Lower leg skin (tissue), 4 donors: ENCODE data around the gene SLC52A1. TPM values are rescaled to one million over a fixed set of nuclear protein-coding genes. Genes with fewer than 3 reads are reported as not detected.
"Not testable (repeated sequence)": the region's sequence is repeated elsewhere in the genome, so short reads cannot be mapped to it uniquely, and the experiment has no call there.

ENCODE experiments used
- DNase-seq, 2 donors: peaks; one replicate each; pipeline ENCODE4 v3.0.0-alpha.2; 2019; ENCODE audit warnings: low spot score in 2 of 2
- H3K4me3 ChIP-seq: fragments of 200-600 bp; sonication (generic); 2 replicates; pipeline ENCODE4 v1.5.1; 2017; ENCODE audit warnings: mild to moderate bottlenecking, low read depth; ENCODE audit not compliant: poor library complexity, severe bottlenecking
- POLR2A ChIP-seq, 2 donors: fragments of 450-650 bp; IDR thresholded peaks; one replicate each; pipeline ENCODE4 v1.6.1; 2016 to 2017; ENCODE audit warnings: antibody characterized with exemption in 2 of 2, mild to moderate bottlenecking in 1 of 2, moderate library complexity in 1 of 2
- WGBS, 2 donors: methylation state at CpG; one replicate each; pipeline ENCODE4 v1.1.5; 2018; 5-methylcytosine and 5-hydroxymethylcytosine counted together
- intact Hi-C: fragments of 100-400 bp; cut with DNase I; formaldehyde crosslinking; loops from one replicate; pipeline ENCODE4 v1.15.0; 2023; ENCODE audit warnings: low total_unique reads
- total RNA-seq, 4 donors: library from RNA; depleted of rRNA; stranded (reverse); fragments of >200 nt; gene quantifications; one replicate each; pipeline ENCODE4 v1.1.0, GENCODE V29; 2016
- TF ChIP-seq, protein P1 (sequence below), 3 donors: fragments of 450-650 bp; IDR thresholded peaks; one replicate each; pipeline ENCODE4 v1.5.1; 2016; ENCODE audit warnings: antibody characterized with exemption in 3 of 3, mild to moderate bottlenecking in 3 of 3, moderate library complexity in 2 of 3

Gene SLC52A1
- total RNA-seq, 4 donors from 2014 or later = 3.3 to 16.1 (median 4.8) TPM

DNA sequence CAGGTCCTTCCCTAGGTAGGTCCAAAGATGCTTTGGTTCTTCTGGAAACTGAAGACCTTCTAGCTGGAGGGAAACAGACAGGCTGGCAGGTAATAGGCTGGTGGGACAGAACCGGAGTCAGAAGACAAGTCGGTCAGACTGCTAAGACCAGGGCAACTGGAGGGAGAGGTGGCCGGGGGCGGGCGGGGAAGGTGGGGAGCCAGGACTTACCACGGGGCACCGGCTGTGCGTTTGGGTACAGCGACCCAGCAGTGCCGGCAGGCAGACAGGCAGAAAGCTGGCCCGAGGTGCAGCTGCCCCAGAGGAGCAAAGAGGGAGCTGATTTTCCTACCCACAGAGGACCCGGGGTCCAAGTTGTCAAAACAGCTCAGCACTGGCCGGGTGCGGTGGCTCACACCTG lies 575 bp downstream of the SLC52A1 start:
- intact Hi-C loops = no loop called here
- no peak overlapping the region for H3K4me3 ChIP-seq
- no peak for DNase-seq
- no peak for TF ChIP-seq POLR2A (IDR thresholded peaks at IDR 0.05)
- TF ChIP-seq, protein P1, sequence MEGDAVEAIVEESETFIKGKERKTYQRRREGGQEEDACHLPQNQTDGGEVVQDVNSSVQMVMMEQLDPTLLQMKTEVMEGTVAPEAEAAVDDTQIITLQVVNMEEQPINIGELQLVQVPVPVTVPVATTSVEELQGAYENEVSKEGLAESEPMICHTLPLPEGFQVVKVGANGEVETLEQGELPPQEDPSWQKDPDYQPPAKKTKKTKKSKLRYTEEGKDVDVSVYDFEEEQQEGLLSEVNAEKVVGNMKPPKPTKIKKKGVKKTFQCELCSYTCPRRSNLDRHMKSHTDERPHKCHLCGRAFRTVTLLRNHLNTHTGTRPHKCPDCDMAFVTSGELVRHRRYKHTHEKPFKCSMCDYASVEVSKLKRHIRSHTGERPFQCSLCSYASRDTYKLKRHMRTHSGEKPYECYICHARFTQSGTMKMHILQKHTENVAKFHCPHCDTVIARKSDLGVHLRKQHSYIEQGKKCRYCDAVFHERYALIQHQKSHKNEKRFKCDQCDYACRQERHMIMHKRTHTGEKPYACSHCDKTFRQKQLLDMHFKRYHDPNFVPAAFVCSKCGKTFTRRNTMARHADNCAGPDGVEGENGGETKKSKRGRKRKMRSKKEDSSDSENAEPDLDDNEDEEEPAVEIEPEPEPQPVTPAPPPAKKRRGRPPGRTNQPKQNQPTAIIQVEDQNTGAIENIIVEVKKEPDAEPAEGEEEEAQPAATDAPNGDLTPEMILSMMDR (IDR thresholded peaks at IDR 0.05) = no peak
- 62 to 72% methylated on average over 14 of the region's 14 CpGs for WGBS, 2 donors

DNA sequence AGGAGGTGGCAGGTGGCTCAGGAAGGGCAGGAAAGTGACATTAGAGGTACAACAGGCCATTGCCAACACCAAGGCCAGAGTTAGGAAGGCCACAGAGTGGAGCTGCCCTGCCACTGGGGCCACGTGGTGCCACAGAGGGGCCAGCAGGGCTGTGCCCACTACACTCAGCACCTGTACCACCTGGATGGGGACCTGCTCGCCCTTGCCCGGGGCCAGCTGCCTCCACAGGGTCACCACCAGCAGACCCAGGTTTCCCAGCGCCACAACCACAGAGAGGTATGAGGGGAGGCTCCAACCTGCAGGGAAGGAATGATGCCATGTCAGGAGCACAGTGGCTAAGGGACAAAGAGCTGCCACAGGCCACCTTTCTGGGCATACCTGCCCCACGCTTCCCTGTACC lies 1.2 kb downstream of the SLC52A1 start:
- no peak overlapping the region for H3K4me3 ChIP-seq
- TF ChIP-seq, protein P1 (IDR thresholded peaks at IDR 0.05) = no peak
- TF ChIP-seq POLR2A (IDR thresholded peaks at IDR 0.05) = no peak
- intact Hi-C loops = no loop called here
- no peak for DNase-seq
- WGBS, 2 donors = 78 to 84% methylated on average over 5 of the region's 5 CpGs

DNA sequence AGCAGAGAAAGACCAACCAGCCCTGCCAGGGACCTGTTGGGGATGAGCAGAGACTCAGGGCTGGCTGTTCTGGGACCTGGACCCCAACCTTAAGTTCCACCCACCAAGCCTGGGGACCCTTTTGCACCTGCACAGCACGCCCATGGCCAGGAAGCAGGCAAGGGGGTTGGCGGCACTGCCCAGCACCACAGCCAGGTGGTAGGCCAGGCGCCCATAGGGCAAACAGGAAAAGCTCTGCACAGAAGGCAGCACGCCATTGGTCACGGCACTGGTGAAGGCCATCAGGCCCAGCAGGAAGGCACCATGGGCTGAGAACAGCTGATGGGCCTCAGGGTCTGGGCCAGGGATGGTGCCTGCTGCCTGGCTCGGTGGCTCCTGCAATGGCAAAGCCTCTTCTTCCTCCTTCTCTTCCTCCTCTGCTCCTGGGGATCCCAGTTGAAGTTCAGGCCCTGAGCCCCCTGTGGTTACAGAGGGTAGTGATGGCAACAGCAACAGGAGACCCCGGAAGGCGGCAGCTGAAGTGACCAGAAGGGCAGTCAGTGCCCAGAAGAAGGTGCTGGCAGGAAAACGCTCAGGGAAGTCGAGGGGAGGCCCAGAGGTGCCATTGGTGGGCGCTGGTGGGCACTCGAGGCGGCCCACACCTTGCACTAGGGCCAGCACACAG lies 1.7 kb downstream of the SLC52A1 start:
- no peak for DNase-seq
- WGBS, 2 donors = 79 to 80% methylated on average over 10 to 13 of the region's 13 CpGs
- TF ChIP-seq POLR2A (IDR thresholded peaks at IDR 0.05) = no peak
- TF ChIP-seq, protein P1 (IDR thresholded peaks at IDR 0.05) = no peak
- H3K4me3 ChIP-seq = no peak overlapping the region
- intact Hi-C loops = no loop called here

DNA sequence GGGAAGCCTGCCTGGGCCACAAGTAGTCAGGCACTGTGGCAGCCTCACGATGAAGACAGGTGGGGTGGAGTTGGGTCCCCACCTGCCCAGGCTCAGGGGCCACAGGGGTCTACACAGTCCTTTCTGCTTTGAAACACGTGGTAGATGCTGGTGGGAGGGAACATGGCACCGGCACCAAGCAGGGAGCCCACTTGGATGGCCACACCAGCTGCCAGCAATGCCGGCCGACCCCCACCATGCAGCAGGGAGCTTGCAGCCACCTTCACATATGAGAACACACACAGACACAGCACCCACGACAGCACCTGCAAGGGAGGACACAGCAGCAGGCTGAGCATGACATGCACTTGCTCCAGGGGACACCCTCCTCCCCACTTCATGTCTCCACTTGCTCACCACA lies 2.4 kb downstream of the SLC52A1 start:
- WGBS, 2 donors = 81 to 86% methylated on average over 3 to 5 of the region's 6 CpGs
- intact Hi-C loops = no loop called here
- TF ChIP-seq, protein P1 (IDR thresholded peaks at IDR 0.05) = no peak
- no peak for TF ChIP-seq POLR2A (IDR thresholded peaks at IDR 0.05)
- no peak overlapping the region for H3K4me3 ChIP-seq
- no peak for DNase-seq

DNA sequence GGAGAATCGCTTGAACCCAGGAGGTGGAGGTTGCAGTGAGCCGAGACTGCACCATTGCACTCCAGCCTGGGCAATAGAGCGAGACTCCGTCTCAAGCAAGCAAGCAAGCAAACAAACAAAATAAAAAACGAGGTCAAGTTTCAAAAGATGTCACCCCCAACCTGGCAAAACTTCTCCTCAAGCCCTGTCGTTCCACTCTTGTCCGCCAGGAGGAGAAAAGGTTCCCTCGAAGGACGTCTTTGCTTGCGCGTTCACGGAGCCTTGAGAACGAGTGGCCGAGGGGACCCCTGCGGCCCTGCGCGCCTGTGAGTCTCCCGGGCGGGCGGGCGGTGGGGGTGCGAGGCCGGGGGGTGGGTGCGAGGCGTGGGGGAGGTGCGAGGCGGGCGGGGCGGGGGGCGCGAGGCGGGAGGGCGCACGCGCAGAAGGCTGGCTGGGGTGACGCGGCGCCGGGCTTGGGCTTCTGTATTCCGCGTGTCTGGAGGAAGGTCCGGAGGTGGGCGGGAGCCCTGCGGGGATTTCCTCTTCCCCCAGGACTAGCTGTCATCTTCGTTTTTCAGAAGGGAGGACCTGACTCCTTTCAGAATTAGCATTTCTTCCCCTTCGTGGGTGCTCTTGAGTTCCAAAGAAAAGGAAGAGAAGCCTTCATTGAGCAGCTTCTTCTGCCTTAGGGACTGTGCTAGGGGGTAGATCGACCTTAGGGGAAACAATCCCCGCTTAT lies 3.7 kb downstream of the SLC52A1 start:
- TF ChIP-seq, protein P1 (IDR thresholded peaks at IDR 0.05) = peak in 1 of 3 donors; percentile 28
- TF ChIP-seq POLR2A (IDR thresholded peaks at IDR 0.05) = no peak
- intact Hi-C loops = no loop called here
- no peak overlapping the region for H3K4me3 ChIP-seq
- WGBS, 2 donors = 3 to 5% methylated on average over 26 to 44 of the region's 48 CpGs
- peak; percentile 76 to 95 for DNase-seq

DNA sequence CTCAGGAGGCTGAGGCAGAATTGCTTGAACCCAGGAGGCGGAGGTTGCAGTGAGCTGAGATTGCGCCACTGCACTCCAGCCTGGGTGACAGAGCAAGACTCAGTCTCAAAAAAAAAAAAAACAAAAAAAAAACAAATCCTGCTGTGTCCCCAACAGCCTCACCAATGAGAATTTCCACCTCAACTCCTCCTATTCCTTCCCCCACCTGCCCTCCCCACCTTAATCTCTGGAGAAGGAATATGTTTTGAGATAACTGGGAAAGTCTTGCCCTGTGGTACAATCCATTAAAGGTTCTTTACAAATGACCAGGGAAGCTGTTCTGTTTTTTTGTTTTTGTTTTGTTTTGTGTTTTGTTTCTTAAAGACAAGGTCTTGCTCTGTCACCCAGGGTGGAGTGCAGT lies 5.1 kb downstream of the SLC52A1 start:
- intact Hi-C loops, H3K4me3 ChIP-seq, DNase-seq: not testable (repeated sequence)
- 85 to 95% methylated on average over 2 of the region's 2 CpGs for WGBS, 2 donors
